Measurements from ENCODE around the gene CAMTA1. TPM values are rescaled to one million over a fixed set of nuclear protein-coding genes. Genes with fewer than 3 reads are reported as not detected.
"Not testable (repeated sequence)": the region's sequence is repeated elsewhere in the genome, so short reads cannot be mapped to it uniquely, and the experiment has no call there.

CAMTA1 gene, protein sequence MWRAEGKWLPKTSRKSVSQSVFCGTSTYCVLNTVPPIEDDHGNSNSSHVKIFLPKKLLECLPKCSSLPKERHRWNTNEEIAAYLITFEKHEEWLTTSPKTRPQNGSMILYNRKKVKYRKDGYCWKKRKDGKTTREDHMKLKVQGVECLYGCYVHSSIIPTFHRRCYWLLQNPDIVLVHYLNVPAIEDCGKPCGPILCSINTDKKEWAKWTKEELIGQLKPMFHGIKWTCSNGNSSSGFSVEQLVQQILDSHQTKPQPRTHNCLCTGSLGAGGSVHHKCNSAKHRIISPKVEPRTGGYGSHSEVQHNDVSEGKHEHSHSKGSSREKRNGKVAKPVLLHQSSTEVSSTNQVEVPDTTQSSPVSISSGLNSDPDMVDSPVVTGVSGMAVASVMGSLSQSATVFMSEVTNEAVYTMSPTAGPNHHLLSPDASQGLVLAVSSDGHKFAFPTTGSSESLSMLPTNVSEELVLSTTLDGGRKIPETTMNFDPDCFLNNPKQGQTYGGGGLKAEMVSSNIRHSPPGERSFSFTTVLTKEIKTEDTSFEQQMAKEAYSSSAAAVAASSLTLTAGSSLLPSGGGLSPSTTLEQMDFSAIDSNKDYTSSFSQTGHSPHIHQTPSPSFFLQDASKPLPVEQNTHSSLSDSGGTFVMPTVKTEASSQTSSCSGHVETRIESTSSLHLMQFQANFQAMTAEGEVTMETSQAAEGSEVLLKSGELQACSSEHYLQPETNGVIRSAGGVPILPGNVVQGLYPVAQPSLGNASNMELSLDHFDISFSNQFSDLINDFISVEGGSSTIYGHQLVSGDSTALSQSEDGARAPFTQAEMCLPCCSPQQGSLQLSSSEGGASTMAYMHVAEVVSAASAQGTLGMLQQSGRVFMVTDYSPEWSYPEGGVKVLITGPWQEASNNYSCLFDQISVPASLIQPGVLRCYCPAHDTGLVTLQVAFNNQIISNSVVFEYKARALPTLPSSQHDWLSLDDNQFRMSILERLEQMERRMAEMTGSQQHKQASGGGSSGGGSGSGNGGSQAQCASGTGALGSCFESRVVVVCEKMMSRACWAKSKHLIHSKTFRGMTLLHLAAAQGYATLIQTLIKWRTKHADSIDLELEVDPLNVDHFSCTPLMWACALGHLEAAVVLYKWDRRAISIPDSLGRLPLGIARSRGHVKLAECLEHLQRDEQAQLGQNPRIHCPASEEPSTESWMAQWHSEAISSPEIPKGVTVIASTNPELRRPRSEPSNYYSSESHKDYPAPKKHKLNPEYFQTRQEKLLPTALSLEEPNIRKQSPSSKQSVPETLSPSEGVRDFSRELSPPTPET (N-terminal part only)
- total RNA-seq: 166 TPM
- long read RNA-seq, transcript CAMTA1-208 (4 exons, 567 nt): major isoform, 157 of 221 reads
- long read RNA-seq, transcript CAMTA1-213 (3 exons, 538 nt): minor isoform, 31 of 221 reads
- long read RNA-seq, transcript CAMTA1-209 (4 exons, 863 nt): minor isoform, 6 of 221 reads
- long read RNA-seq, transcript CAMTA1-202 (5 exons, 431 nt): minor isoform, 9 of 221 reads
- long read RNA-seq, partial matches to known transcripts: 1 of 221 reads
- long read RNA-seq, other reads (novel, unspliced or antisense): 12 of 221 reads

- intact Hi-C loops (cut with micrococcal nuclease): no loop called here
- ATAC-seq (no peak), DNase-seq (no peak)
Observed at GRCh38 chr1:6785318-6785727, at the start of gene CAMTA1. Gene CAMTA1 (plus strand): TSS chr1:6785454. CDS start chr1:6785531, 77 bp downstream.

DNA sequence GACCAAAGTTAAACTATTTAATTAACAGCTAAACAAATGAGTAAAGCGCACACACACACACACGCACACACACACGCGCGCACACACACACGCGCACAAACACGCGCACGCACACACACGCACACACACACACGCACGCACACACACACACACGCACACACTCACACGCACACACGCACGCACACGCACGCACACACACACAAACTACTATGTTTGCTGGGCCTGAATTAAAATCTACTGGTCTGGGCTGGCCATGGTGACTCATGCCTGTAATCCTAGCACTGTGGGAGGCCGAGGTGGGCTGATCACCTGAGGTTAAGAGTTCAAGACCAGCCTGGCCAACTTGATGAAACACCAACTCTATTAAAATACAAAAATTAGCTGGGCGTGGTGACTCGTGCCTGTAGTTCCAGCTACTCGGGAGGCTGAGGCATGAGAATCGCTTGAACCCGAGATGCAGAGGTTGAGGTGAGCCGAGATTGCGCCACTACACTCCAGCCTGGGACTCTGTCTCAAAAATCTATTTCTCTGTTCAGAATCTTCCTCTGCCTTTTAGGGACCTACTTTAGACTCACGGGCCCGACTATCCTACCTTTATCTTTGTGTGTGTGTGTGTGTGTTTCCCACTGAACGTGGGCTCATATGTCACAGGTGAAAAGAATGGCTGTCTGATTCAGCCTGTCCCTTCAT lies 46.1 kb upstream of the CAMTA1 start:
- intact Hi-C loops (cut with micrococcal nuclease): no loop called here
- ATAC-seq (no peak), DNase-seq (no peak)

- intact Hi-C loops (cut with micrococcal nuclease); DNase-seq; ATAC-seq: not testable (repeated sequence)
Observed at GRCh38 chr1:6742676-6743188, 42.5 kb upstream of the CAMTA1 start.

GRCh38 chr1:6743189-6744101 lies 41.8 kb upstream of the CAMTA1 start:
- intact Hi-C loops (cut with micrococcal nuclease): no loop called here
- ATAC-seq (peak; percentile 95), DNase-seq (peak; percentile 53)

DNA sequence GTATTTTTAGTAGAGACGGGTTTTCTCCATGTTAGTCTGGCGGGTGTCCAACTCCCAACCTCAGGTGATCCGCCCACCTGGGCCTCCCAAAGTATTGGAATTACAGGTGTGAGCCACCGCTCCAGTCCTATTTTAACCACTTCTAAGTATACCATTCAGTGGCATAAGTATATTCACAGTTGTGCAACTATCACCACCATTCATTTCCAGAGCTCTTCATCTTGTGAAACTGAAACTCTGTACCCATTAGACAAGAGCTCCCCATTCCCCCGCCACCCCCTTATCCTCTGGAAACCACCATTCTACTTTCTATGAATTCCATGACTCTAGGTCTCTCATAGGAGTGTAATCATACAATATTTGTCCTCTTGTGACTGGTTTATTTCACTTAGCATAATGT lies 40.2 kb upstream of the CAMTA1 start:
- intact Hi-C loops (cut with micrococcal nuclease): no loop called here

DNA sequence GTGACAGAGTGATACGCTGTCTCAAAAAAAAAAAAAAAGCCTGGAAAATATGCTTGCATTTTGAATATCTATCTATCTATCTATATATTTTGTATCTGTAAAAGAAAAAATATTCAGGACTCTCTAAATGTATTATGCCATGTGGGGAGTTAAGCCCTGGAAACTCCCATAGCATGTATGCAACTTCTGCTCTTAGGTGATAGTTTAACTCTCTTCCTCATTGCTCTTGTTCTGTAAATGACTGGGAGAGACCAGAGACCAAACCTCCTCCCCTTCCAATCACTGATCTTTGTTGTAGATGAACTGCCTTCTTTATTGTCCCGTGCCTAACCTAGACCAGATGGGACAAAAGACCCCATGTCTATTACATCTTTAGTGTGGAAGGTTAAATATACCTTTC lies 37.6 kb upstream of the CAMTA1 start:
- DNase-seq: no peak
- intact Hi-C loops (cut with micrococcal nuclease): no loop called here
- ATAC-seq: no peak

More for the DNA sequence above, 40.2 kb upstream of the CAMTA1 start:
- DNase-seq (no peak), ATAC-seq (no peak)

- ATAC-seq (no peak), DNase-seq (no peak)
- intact Hi-C loops (cut with micrococcal nuclease): no loop called here
Observed at GRCh38 chr1:6750490-6750889, 34.8 kb upstream of the CAMTA1 start.

DNA sequence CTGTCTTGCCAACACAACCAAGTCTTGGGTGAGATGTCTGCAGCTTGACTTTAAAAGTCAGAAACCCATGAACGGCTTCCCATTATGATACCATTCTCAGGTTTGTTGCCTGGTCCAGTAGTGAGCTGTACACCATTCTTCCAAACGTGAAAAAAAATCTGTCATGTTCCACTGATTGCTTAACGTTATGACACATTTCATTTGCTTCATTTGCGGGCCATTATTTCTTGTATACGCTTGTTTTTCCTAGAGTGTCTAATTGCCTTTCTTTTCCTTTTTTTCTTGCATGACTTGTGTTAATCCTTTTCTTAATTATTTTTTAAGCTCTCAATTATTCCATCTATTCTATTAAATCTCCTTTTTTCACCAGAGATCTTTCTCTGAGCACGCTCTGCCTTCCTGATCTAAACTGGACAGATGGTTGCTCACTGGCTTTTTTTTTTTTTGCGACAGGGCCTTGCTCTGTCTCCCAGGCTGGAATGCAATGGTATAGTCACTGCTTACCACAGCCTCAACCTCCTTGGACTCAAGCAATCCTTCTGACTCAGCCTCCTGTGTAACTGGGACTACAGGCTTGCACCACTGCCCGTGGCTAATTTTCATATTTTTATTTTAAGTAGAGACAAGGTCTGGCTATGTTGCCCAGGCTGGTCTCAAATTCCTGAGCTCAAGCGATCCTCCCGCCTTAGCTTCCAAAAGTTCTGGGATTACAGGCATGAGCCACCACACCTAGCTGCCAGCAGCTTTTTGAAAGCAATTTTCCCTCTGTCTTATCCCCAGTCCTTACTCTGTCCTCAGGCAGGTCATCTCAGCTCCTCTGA lies 31.7 kb upstream of the CAMTA1 start:
- DNase-seq (no peak), ATAC-seq (no peak)
- intact Hi-C loops (cut with micrococcal nuclease): no loop called here

DNA sequence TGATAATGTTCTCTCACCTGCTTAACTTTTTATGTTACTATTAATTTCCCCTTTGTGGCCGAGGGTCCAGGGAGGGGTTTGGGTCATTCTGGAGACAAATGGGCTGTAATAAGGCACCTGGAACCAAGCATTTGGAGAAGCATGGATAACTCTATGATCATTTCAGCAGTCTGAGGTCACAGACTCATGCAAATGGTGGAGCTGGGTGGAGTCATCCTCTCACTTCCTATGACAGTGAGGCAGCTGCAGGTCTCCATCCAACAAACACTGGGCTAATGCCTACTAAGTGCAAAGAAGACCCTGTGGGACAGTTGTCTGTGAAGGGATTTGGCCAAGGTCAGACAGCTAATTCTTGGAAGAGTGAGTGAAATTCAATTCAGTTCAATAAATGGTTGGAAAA lies 28.8 kb upstream of the CAMTA1 start:
- DNase-seq (no peak), ATAC-seq (no peak)
- intact Hi-C loops (cut with micrococcal nuclease): no loop called here

- ATAC-seq (no peak), DNase-seq (no peak)
- intact Hi-C loops (cut with micrococcal nuclease): no loop called here
Observed at GRCh38 chr1:6757719-6758435, 27.4 kb upstream of the CAMTA1 start.

GRCh38 chr1:6761196-6761737 lies 24.0 kb upstream of the CAMTA1 start:
- DNase-seq (no peak), ATAC-seq (no peak)
- intact Hi-C loops (cut with micrococcal nuclease): no loop called here

DNA sequence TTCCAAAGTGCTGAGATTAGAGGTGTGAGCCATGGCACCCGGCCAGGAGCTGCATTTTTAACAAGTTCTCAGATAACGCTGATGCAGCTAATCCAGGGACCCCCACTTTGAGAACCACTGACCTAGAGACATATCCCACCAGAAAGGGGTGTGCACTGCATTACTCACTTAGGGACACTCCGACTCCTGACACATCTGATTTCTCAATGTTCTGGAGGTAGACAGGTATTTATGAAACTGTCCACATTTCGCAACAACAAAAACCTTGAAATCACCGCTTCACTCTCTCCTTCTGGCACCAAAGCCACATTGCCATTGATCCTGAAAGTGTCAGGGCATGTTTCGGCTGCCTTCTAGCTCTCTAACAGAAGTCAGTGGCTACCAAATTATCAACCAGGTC lies 23.2 kb upstream of the CAMTA1 start:
- no peak for ATAC-seq
- intact Hi-C loops (cut with micrococcal nuclease): no loop called here
- DNase-seq: no peak

DNA sequence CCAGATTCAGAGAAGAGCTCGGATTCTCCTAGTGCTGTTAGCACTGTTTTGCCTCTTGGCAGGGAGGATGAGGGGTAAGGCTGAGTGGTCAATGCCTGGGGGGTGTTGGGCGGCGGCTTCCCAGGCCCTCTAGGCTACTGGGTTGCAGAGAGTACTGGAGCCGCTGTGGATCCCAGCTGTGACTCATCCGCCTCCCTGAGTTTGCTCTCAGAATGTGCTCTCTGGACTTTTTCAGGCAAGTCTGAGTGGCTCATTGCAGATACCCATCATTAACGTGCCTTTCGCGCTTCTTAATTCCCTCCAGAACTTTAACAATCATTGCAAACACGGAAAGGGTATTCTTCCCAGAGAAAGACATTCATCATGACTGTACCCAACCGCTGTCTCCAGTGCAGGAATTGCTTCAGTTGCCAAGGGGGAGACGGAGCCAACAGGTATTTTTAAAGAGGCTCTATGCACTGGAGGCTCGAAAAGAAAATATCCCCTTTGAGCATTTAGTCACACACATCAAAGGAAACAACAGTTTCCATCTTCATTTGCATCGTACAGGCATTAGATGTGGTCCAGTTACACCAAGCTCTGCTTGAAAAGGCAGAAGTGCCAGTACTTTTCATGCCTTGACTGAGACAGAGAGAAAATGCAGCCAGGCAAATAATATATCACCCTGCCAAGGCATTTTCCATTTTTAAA lies 14.4 kb upstream of the CAMTA1 start:
- intact Hi-C loops (cut with micrococcal nuclease): no loop called here
- DNase-seq: no peak
- ATAC-seq: no peak

DNA sequence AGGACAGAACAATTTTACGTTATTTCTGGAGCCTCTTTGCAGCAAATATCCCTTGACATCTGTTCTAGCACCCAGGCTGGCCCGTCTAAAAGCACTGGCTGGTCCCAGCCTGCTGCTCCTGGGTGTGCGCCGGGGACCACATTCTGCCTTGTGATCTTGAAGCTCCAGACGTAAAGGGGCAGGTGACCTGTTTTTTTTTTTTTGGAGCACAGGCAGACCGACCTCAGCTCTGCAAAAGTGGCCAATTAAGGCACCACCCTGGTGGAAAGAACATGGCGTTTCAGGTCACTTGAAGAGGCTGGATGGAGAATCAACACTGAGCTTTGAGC lies 13.8 kb upstream of the CAMTA1 start:
- intact Hi-C loops (cut with micrococcal nuclease): no loop called here
- DNase-seq: no peak
- no peak for ATAC-seq

DNA sequence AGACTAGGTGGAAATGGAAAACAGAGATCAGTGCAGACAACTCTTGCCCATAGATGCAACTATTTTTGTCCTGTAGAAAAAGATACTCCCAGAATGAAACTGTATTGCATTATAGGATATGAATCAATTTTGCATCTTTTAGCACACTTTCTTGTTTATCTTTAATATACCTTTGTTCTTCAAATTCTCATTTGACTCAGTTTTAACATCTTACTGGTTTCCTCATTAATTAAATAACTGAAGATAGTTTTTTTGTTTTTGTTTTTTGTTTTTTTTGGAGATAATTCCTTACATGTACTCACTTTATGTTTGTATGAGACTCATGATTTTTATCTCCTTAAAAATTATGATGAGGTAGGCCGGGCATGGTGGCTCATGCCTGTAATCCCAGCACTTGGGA lies 10.9 kb upstream of the CAMTA1 start:
- no peak for ATAC-seq
- intact Hi-C loops (cut with micrococcal nuclease): no loop called here
- DNase-seq: no peak
